Measurements from ENCODE around the gene PTK6.

DNA sequence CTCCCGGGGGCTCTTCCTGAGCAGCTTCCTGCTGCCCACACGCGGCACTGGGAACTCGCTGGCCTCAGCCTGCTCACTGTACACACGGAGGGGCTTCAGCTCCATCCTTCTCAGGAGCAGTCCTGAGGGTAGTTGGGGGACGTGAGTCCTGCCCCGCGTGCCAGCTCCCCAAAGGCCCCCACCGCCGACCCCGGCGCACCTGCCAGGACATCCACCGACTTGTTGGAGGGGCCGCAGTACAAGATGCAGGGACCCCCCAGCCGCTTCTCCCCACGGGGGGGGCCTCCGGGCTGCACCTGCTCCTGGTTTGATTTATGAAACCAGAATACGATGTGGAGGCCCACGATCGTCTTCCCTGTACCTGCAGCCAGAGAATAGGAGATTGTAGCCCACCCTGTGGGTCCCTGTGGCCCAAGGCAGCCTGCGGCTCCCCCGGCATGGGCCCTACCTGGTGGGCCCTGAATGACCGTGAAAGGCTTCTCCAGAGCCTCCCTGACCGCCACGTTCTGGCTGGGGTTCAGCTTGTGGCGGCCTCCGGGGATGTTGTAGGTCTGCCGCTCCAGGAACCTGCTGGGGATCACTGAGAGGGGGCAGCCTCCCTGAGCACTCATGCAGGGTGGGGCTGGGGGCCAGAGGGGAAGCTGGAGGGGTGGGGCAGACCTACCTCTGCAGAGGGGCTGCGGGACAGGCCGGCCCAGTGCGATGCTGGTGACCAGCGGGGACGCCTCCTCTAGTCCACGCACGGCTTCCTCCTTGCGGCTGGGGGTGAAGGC, 24.6 kb upstream of the PTK6 start:
- TF ChIP-seq, protein P1, sequence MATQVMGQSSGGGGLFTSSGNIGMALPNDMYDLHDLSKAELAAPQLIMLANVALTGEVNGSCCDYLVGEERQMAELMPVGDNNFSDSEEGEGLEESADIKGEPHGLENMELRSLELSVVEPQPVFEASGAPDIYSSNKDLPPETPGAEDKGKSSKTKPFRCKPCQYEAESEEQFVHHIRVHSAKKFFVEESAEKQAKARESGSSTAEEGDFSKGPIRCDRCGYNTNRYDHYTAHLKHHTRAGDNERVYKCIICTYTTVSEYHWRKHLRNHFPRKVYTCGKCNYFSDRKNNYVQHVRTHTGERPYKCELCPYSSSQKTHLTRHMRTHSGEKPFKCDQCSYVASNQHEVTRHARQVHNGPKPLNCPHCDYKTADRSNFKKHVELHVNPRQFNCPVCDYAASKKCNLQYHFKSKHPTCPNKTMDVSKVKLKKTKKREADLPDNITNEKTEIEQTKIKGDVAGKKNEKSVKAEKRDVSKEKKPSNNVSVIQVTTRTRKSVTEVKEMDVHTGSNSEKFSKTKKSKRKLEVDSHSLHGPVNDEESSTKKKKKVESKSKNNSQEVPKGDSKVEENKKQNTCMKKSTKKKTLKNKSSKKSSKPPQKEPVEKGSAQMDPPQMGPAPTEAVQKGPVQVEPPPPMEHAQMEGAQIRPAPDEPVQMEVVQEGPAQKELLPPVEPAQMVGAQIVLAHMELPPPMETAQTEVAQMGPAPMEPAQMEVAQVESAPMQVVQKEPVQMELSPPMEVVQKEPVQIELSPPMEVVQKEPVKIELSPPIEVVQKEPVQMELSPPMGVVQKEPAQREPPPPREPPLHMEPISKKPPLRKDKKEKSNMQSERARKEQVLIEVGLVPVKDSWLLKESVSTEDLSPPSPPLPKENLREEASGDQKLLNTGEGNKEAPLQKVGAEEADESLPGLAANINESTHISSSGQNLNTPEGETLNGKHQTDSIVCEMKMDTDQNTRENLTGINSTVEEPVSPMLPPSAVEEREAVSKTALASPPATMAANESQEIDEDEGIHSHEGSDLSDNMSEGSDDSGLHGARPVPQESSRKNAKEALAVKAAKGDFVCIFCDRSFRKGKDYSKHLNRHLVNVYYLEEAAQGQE (tag by site-specific recombination; IDR thresholded peaks at IDR 0.05) = no peak
- TF ChIP-seq ZNF335 (tag by site-specific recombination; conservative IDR thresholded peaks at IDR 0.05) = no peak
- TF ChIP-seq, protein P2, sequence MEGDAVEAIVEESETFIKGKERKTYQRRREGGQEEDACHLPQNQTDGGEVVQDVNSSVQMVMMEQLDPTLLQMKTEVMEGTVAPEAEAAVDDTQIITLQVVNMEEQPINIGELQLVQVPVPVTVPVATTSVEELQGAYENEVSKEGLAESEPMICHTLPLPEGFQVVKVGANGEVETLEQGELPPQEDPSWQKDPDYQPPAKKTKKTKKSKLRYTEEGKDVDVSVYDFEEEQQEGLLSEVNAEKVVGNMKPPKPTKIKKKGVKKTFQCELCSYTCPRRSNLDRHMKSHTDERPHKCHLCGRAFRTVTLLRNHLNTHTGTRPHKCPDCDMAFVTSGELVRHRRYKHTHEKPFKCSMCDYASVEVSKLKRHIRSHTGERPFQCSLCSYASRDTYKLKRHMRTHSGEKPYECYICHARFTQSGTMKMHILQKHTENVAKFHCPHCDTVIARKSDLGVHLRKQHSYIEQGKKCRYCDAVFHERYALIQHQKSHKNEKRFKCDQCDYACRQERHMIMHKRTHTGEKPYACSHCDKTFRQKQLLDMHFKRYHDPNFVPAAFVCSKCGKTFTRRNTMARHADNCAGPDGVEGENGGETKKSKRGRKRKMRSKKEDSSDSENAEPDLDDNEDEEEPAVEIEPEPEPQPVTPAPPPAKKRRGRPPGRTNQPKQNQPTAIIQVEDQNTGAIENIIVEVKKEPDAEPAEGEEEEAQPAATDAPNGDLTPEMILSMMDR (tag by site-specific recombination; IDR thresholded peaks at IDR 0.05) = no peak
- TF ChIP-seq SP2 (tag by site-specific recombination; IDR thresholded peaks at IDR 0.05) = no peak
- TF ChIP-seq SP3 (tag by site-specific recombination; IDR thresholded peaks at IDR 0.05) = no peak
- TF ChIP-seq, protein P3, sequence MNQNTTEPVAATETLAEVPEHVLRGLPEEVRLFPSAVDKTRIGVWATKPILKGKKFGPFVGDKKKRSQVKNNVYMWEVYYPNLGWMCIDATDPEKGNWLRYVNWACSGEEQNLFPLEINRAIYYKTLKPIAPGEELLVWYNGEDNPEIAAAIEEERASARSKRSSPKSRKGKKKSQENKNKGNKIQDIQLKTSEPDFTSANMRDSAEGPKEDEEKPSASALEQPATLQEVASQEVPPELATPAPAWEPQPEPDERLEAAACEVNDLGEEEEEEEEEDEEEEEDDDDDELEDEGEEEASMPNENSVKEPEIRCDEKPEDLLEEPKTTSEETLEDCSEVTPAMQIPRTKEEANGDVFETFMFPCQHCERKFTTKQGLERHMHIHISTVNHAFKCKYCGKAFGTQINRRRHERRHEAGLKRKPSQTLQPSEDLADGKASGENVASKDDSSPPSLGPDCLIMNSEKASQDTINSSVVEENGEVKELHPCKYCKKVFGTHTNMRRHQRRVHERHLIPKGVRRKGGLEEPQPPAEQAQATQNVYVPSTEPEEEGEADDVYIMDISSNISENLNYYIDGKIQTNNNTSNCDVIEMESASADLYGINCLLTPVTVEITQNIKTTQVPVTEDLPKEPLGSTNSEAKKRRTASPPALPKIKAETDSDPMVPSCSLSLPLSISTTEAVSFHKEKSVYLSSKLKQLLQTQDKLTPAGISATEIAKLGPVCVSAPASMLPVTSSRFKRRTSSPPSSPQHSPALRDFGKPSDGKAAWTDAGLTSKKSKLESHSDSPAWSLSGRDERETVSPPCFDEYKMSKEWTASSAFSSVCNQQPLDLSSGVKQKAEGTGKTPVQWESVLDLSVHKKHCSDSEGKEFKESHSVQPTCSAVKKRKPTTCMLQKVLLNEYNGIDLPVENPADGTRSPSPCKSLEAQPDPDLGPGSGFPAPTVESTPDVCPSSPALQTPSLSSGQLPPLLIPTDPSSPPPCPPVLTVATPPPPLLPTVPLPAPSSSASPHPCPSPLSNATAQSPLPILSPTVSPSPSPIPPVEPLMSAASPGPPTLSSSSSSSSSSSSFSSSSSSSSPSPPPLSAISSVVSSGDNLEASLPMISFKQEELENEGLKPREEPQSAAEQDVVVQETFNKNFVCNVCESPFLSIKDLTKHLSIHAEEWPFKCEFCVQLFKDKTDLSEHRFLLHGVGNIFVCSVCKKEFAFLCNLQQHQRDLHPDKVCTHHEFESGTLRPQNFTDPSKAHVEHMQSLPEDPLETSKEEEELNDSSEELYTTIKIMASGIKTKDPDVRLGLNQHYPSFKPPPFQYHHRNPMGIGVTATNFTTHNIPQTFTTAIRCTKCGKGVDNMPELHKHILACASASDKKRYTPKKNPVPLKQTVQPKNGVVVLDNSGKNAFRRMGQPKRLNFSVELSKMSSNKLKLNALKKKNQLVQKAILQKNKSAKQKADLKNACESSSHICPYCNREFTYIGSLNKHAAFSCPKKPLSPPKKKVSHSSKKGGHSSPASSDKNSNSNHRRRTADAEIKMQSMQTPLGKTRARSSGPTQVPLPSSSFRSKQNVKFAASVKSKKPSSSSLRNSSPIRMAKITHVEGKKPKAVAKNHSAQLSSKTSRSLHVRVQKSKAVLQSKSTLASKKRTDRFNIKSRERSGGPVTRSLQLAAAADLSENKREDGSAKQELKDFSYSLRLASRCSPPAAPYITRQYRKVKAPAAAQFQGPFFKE (tag by site-specific recombination; IDR thresholded peaks at IDR 0.05; ENCODE audit: borderline replicate concordance) = no peak
- TF ChIP-seq ZNF302 (tag by site-specific recombination; IDR thresholded peaks at IDR 0.05; ENCODE audit: low read depth) = no peak
- no peak for TF ChIP-seq RBAK (tag by site-specific recombination; IDR thresholded peaks at IDR 0.05)
- TF ChIP-seq, protein P4, sequence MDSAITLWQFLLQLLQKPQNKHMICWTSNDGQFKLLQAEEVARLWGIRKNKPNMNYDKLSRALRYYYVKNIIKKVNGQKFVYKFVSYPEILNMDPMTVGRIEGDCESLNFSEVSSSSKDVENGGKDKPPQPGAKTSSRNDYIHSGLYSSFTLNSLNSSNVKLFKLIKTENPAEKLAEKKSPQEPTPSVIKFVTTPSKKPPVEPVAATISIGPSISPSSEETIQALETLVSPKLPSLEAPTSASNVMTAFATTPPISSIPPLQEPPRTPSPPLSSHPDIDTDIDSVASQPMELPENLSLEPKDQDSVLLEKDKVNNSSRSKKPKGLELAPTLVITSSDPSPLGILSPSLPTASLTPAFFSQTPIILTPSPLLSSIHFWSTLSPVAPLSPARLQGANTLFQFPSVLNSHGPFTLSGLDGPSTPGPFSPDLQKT (IDR thresholded peaks at IDR 0.05; ENCODE audit: borderline replicate concordance, low read depth, low read length) = no peak
- TF ChIP-seq ZNF24 (tag by site-specific recombination; IDR thresholded peaks at IDR 0.05) = no peak
- TF ChIP-seq REPIN1 (tag by site-specific recombination; IDR thresholded peaks at IDR 0.05; ENCODE audit: low read depth) = no peak
- TF ChIP-seq GLI4 (tag by site-specific recombination; IDR thresholded peaks at IDR 0.05) = no peak
- TF ChIP-seq KLF1 (tag by site-specific recombination; IDR thresholded peaks at IDR 0.05) = no peak
- no peak for TF ChIP-seq ZBTB1 (tag by site-specific recombination; IDR thresholded peaks at IDR 0.05)

Data from HEK293 (cell line).